Tibial nerve (tissue), 4 donors: ENCODE results near the gene FUT6.

ENCODE experiments used
- CTCF ChIP-seq, 5 experiments: fragments of 200-600 bp in 3 of 5; fragments of 450-650 bp in 2 of 5; sonication (generic) in 3 of 5; IDR thresholded peaks; one replicate each; pipeline ENCODE4 v1.5.1; 2016 to 2019; ENCODE audit warnings: antibody characterized with exemption in 5 of 5, mild to moderate bottlenecking in 3 of 5, moderate library complexity in 2 of 5
- EP300 ChIP-seq, 2 donors: sonication (generic); formaldehyde crosslinking; IDR thresholded peaks; one replicate each; pipeline ENCODE4 v1.6.1; 2017; ENCODE audit warnings: antibody characterized with exemption in 2 of 2, mild to moderate bottlenecking in 1 of 2
- POLR2A ChIP-seq, 2 donors: fragments of 450-650 bp; IDR thresholded peaks; one replicate each; pipeline ENCODE4 v1.6.1; 2017; ENCODE audit warnings: antibody characterized with exemption in 2 of 2, mild to moderate bottlenecking in 2 of 2, moderate library complexity in 2 of 2

GRCh38 chr19:5789351-5789761, 50.1 kb downstream of the FUT6 start:
- TF ChIP-seq CTCF (IDR thresholded peaks at IDR 0.05) (no peak), POLR2A (IDR thresholded peaks at IDR 0.05) (no peak), EP300 (IDR thresholded peaks at IDR 0.05) (no peak)
